CD4-positive, alpha-beta T cell treated with Interleukin-4 for 4 hours (primary cell): ENCODE measurements around the gene ATF7.

ENCODE experiments used
- DNase-seq: peaks from one replicate; pipeline ENCODE4 v3.0.0-alpha.2; 2020

Gene ATF7

GRCh38 chr12:53516758-53517455 lies 109.3 kb downstream of the ATF7 start:
- DNase-seq = no peak

GRCh38 chr12:53515291-53515680 lies 110.9 kb downstream of the ATF7 start:
- DNase-seq = no peak

DNA sequence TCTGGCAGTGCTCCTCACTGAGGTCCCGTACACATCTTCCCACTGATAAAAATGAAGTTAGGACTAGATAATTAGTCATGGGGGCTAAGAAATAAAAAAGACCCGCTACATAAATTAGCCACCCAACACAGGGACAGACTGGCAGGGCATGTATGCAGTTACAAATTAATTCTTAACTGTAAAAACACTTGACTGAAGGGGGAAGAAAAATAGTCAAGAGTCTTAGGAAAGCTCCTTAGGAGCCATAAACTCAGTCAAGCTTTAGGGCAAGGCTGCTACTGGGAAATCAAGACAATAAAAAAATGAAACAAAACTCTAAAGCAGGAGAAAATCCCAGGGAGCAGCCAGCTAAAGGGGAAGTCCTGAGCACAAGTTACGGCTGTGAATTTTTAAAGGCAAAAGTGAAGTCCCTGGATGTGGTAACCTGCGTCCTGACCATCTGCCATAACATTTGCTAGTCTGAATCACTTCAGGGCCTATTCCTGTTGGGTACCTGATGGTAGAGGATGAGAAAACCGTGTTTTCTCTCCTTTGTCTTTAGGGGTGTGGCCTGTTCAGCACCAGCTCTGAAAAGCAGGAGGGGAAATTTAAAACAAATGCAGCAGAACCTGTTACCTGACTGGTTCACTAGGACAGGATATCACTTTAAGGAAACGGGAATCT lies 111.4 kb downstream of the ATF7 start:
- DNase-seq = no peak

GRCh38 chr12:53513712-53514410 lies 112.3 kb downstream of the ATF7 start:
- no peak for DNase-seq

DNA sequence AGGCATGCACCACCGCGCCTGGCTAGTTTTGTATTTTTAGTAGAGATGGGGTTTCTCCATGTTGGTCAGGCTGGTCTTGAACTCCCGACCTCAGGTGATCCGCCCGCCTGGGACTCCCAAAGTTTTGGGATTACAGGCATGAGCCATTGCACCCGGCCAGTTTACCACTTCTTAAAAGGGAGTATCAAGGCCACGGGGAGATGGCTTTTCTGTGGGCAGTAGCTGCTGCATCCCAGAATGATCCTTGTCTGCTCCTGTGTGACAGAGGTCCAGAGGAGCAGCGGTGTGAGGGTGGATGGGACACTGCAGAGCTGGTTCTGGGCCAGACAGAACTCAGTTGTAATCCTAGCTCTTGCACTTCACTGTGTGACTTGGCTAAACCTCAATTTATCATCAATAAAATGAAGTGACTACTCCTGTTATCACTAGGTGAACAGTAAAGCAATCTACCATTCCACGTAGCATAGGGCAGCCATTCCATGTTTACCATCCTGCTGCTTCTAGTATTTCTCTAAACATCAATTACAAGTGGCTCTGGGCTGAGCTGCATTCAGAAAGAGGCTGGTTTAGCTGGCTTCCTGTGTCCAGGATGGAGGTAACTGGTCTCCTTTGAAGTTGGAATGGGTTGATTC lies 115.9 kb downstream of the ATF7 start:
- no peak for DNase-seq

GRCh38 chr12:53508534-53509170 lies 117.5 kb downstream of the ATF7 start:
- peak; percentile 82 for DNase-seq

GRCh38 chr12:53507603-53507885 lies 118.6 kb downstream of the ATF7 start:
- DNase-seq = no peak

DNA sequence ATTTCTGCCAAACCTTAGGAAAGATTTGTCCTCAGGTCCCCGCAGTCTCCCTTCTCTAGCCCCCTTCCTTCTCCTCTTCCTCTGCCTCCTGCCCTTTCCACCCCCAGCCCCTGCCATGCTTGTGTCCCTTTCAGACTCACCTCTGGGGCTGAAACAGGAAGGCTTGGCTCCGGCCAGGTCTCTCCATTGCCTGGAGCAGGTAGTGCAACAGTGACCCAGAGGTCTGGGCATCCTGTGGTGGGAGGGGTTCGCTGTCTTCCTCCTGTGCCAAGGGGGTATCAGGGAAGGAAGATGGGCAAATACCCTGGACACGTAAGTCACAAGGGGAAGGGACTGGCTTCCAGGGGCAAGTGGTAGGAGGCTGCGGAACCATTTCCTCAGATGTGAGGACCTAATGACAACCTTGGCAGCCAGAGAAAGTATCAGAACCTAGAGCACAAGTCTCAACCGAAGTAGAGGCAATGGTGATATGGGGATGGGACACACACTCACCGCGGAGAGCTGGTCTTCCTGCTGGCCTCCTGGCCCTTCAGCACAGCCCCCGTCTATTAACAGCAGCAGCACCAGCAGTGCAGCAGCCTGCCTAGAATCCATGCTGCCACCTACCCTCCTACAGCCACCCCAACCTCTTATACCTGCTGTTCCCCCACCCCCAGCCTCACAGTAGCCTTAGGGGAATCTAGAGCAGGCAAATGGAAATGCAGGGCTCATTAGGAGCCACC lies 119.1 kb downstream of the ATF7 start, which contains the start of gene NPFF:
NPFF (minus strand) TSS at position 604 of the 722 bp plus-strand sequence; CDS start at position 594, 10 bp downstream.
- no peak for DNase-seq

DNA sequence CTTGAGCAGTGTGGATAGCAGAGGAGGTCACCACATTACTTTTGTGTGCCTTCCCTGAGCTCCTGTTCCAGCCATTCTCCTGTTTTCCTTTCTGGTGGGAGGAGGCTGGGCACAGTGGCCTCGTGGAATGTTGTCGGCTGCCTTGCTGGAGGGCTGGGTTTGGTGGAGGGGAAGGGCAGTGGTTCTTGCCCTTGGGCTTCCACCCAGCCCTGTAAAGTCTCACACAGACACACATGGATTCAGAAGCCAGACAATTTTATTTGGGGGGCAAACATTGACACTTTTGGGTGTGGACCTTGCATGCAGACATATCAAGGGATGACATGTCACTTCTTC lies 119.8 kb downstream of the ATF7 start:
- DNase-seq = no peak

DNA sequence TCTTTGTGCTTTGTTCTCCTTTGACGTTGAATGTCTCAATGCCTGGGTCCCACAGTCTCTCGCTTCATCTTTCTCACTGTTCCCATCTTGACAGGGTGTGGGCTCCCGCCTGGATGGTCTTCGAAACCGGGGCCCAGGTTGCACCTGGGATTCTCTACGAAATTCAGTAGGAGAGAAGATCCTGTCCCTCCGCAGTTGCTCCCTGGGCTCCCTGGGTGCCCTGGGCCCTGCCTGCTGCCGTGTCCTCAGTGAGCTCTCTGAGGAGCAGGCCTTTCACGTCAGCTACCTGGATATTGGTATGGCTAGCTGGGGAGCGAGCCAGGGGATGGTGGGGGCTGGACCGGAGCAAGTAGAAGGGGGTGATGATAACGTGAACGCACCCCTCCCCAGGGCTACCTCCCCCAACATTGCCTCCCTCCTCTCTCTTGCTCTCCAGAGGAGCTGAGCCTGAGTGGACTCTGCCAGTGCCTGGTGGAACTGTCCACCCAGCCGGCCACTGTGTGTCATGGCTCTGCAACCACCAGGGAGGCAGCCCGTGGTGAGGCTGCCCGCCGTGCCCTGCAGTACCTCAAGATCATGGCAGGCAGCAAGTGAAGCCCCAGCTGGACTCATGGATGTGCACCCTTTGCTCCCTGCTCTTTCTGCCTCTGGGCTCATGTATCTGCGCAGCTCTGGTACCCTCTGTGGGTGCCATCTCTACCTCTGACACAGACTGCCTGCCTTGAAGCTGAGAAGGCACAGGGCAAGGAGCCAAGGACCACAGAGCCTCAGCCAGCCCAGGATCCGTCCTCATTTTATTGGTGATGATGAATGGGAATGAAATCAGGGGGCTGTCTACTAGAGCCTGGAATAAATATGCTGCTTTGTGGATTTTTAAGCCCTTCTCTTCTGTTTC lies 120.4 kb downstream of the ATF7 start:
- no peak for DNase-seq

DNA sequence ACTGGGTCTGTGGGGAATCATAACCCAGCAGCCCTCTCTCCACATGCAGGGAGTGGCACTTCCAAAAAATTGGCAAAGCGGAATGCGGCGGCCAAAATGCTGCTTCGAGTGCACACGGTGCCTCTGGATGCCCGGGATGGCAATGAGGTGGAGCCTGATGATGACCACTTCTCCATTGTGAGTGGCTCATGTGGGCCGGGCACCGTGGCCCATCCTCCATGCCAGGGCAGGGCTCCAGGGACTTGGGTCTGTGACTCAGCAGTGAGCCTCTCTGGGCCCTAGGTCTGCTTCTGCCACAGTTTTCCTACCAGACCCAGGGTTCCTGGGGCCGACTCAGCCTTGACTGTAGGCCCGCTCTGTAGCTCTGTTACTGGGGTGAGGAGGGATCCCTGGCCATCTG lies 121.1 kb downstream of the ATF7 start:
- DNase-seq = no peak

DNA sequence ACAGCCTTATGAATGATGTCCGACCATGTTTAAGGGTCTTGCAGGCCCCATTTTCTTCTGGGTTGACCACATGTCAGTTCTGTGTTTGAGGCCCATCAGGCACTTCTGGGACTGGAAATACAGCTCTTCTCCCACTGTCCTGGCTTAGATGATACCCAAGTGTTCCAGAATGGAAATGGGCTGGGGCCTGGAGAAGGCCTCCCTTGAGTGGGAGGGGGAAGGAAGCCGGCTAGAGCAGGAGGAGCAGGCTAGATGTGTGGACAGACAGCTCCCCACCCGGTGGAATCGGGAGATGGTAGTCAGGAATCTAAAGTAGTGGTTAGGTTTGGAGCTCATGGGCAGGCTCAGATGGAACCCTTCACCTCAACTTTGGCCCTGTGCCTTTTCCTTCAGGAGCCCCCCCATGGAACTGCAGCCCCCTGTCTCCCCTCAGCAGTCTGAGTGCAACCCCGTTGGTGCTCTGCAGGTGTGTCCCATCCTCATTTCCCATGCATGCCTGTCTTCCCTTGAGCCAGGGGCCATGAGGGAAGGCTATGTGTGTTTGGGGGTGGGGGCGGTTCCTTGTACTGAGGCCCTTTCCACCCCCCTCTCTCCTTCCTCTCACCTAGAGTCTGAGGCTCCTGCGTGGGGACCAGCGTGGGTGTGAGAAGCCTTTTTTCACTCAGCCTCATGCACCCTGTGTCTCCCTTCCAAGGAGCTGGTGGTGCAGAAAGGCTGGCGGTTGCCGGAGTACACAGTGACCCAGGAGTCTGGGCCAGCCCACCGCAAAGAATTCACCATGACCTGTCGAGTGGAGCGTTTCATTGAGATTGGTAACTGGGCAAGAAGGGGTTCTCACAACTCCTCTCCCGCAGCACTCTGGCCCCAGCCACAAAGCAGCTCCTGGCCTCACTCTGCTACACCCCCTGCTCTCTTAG lies 121.9 kb downstream of the ATF7 start:
- DNase-seq = no peak

GRCh38 chr12:53502983-53503728 lies 123.0 kb downstream of the ATF7 start:
- DNase-seq = no peak

DNA sequence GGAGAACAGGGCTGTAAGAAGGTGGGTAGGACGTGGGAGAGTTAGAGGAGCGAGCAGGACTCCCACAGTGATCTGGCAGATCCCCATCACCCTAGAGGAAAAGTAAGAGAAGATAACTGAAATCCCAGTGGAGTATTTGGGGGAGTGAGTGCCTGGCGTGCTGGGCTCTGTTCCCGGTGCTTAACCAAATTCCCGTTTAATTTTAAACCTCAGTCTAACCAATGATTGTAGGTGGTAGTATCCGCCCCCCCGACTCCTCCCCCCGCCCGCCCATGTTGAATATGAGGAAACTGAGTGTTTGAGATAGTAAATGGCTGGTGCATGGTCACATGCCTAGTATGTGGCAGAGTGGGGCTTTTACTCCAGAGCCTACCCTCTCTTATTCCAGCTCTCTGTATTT lies 123.9 kb downstream of the ATF7 start:
- DNase-seq = no peak

DNA sequence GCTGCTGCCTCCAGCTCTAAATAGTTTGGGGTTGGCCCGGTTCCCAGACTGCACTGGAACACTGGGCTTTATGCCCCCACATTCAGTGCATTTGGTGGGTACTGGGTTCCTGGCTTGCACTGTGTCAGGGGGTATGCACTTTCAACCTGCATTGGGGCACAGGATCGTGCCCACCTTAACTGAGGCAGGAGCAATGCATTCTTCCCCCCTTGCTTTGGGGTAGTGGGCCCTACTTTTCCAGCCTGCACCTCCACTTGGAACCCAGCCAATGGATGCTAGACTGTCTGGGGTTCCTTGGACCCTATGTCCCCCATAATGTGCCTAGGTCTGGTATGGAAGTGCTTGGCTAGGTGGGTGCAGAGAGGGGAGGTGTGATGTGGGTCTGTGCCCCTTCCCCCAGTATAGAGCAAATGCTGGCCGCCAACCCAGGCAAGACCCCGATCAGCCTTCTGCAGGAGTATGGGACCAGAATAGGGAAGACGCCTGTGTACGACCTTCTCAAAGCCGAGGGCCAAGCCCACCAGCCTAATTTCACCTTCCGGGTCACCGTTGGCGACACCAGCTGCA lies 124.5 kb downstream of the ATF7 start:
- no peak for DNase-seq

DNA sequence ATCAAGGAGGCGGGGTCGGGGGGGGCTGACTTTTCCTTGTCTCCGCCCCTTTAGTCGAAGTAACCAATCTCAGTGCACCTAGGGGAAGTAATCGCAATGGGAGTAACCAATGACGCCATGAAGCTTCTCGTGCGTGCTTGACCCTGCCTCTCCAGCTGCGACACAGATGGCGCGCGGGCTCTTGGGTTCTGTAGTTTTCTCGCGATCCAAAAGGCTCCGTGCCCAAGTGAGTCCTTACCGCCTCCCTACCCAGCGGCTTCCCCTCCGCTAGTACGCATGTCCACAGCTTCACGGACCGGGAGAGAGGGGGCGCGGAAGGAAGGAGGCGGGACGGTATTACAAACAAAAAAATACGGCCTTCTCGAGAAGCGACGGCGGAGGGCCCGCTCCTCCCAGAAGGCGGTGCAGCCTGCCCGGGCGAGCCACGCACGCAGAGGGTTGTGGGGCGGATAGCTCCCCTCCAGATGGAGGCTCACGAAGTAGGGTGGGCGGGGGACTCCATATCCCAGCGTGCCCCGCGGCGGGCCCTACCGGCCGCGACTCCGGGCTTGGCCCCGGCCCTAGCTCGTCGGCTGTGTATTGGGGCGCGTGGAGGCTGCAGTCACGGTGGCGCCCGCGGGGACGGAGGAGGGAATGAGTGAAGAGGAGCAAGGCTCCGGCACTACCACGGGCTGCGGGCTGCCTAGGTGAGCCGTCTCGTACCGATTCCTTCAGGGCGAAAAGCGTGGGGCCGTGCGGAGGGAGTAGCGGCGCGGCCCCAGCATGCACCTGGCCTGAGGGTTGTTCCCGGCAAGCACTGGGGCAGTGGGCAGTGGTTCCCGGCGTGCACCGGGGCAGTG lies 125.2 kb downstream of the ATF7 start, which contains the start of gene TARBP2:
TARBP2 (plus strand) TSS at position 508 of the 839 bp plus-strand sequence; CDS start at position 634, 126 bp downstream.
- DNase-seq = peak; percentile 99

DNA sequence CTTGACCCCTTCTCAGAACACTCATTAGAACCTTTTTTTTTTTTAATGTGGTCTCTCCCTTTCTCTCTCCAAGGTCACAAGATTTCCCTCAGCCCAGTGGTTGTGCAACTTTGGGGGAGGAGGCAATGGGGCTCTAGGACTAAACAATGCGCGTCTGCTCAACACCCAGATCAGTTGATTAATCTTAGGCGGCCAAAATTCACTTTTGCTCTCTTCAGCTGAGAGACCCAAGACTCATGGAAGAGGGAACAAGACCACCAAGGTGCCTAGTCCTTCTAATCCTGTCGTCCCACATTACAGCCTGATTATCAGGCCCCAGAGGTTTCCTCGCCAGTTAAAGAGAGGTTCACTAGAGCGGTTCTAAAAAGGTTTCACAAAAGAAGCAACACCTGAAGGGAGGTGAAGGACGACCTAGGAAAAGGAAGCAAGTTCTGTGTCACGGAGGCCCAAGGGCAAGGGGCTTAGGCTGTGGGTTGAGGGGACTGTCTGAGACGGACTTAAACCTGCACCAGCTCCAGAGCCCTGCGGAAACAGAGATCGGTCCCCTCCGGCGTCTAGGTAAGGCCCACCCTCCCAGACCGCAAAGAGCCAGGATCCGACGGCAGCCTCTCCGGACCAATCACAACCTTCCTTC lies 125.9 kb downstream of the ATF7 start:
- no peak for DNase-seq
